ENCODE data around the gene LPCAT3. TPM values are rescaled to one million over a fixed set of nuclear protein-coding genes. Genes with fewer than 3 reads are reported as not detected.

Gene LPCAT3
- total and polyA plus RNA-seq, 2 of the 13 experiments (the other 11 are each of a cell fraction or from before 2014, with no cell fraction given) = 44.5 to 64.3 TPM

DNA sequence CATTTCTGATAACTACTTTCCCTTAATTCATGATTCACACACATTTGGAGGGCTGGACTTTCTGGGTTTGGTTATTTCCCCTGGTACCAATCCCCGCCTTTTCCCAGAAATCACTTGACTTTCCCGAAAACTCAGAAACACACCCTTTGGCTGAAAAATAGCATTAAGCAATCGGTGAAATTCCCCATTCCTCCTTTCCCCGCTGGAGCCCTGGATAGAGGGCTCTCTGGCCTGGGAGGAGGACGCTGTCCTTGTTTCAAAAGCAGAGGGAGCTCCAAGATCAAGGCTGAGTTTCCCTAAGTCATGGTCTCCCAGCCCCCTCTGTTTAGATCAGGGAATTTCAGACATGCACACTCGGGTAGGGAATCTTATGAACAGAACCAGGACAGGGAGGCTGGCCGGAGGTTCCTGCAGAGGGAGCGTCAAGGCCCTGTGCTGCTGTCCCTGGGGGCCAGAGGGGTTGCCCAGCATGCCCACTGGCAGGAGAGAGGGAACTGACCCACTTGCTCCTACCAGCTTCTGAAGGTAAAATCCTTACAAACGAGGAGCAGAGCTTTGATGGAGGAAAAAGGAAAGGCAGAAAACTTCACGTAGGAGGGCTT lies 42.2 kb upstream of the LPCAT3 start, which contains the start of gene C1S (continued):
- TF ChIP-seq, protein P1, sequence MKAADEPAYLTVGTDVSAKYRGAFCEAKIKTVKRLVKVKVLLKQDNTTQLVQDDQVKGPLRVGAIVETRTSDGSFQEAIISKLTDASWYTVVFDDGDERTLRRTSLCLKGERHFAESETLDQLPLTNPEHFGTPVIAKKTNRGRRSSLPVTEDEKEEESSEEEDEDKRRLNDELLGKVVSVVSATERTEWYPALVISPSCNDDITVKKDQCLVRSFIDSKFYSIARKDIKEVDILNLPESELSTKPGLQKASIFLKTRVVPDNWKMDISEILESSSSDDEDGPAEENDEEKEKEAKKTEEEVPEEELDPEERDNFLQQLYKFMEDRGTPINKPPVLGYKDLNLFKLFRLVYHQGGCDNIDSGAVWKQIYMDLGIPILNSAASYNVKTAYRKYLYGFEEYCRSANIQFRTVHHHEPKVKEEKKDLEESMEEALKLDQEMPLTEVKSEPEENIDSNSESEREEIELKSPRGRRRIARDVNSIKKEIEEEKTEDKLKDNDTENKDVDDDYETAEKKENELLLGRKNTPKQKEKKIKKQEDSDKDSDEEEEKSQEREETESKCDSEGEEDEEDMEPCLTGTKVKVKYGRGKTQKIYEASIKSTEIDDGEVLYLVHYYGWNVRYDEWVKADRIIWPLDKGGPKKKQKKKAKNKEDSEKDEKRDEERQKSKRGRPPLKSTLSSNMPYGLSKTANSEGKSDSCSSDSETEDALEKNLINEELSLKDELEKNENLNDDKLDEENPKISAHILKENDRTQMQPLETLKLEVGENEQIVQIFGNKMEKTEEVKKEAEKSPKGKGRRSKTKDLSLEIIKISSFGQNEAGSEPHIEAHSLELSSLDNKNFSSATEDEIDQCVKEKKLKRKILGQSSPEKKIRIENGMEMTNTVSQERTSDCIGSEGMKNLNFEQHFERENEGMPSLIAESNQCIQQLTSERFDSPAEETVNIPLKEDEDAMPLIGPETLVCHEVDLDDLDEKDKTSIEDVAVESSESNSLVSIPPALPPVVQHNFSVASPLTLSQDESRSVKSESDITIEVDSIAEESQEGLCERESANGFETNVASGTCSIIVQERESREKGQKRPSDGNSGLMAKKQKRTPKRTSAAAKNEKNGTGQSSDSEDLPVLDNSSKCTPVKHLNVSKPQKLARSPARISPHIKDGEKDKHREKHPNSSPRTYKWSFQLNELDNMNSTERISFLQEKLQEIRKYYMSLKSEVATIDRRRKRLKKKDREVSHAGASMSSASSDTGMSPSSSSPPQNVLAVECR (CRISPR knock-in tag; IDR thresholded peaks at IDR 0.05; ENCODE audit: borderline replicate concordance) = no peak; the same call in 1 of the 2 replicates
- TF ChIP-seq ZNF10 (CRISPR knock-in tag; IDR thresholded peaks at IDR 0.05; ENCODE audit: borderline replicate concordance, low read depth) = no peak
- TF ChIP-seq BRD4 (CRISPR knock-in tag; IDR thresholded peaks at IDR 0.05) = no peak
- no peak for TF ChIP-seq SATB2 (CRISPR knock-in tag; IDR thresholded peaks at IDR 0.05)
- TF ChIP-seq, protein P2, sequence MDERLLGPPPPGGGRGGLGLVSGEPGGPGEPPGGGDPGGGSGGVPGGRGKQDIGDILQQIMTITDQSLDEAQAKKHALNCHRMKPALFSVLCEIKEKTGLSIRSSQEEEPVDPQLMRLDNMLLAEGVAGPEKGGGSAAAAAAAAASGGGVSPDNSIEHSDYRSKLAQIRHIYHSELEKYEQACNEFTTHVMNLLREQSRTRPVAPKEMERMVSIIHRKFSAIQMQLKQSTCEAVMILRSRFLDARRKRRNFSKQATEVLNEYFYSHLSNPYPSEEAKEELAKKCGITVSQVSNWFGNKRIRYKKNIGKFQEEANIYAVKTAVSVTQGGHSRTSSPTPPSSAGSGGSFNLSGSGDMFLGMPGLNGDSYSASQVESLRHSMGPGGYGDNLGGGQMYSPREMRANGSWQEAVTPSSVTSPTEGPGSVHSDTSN (CRISPR knock-in tag; IDR thresholded peaks at IDR 0.05) = no peak
- TF ChIP-seq ZNF274 (CRISPR knock-in tag; IDR thresholded peaks at IDR 0.05) = no peak
- no peak for TF ChIP-seq NFYB (CRISPR knock-in tag; IDR thresholded peaks at IDR 0.05)
- no peak for TF ChIP-seq RBM39 (IDR thresholded peaks at IDR 0.05; ENCODE audit: low read depth, low read length, poor library complexity, severe bottlenecking)
- TF ChIP-seq, protein P3, sequence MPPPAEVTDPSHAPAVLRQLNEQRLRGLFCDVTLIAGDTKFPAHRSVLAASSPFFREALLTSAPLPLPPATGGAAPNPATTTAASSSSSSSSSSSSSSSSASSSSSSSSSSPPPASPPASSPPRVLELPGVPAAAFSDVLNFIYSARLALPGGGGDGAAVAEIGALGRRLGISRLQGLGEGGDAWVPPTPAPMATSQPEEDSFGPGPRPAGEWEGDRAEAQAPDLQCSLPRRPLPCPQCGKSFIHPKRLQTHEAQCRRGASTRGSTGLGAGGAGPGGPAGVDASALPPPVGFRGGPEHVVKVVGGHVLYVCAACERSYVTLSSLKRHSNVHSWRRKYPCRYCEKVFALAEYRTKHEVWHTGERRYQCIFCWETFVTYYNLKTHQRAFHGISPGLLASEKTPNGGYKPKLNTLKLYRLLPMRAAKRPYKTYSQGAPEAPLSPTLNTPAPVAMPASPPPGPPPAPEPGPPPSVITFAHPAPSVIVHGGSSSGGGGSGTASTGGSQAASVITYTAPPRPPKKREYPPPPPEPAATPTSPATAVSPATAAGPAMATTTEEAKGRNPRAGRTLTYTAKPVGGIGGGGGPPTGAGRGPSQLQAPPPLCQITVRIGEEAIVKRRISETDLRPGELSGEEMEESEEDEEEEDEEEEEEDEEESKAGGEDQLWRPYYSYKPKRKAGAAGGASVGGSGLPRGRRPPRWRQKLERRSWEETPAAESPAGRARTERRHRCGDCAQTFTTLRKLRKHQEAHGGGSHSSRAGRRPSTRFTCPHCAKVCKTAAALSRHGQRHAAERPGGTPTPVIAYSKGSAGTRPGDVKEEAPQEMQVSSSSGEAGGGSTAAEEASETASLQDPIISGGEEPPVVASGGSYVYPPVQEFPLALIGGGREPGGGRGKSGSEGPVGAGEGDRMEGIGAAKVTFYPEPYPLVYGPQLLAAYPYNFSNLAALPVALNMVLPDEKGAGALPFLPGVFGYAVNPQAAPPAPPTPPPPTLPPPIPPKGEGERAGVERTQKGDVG (CRISPR knock-in tag; IDR thresholded peaks at IDR 0.05; ENCODE audit: borderline replicate concordance) = no peak
- no peak for TF ChIP-seq HNF4G (IDR thresholded peaks at IDR 0.05; ENCODE audit: borderline replicate concordance, low read depth, low read length)
- no peak for TF ChIP-seq HNF4G (CRISPR knock-in tag; IDR thresholded peaks at IDR 0.05; ENCODE audit: borderline replicate concordance, low read depth)
- TF ChIP-seq ZBTB21 (CRISPR knock-in tag; IDR thresholded peaks at IDR 0.05) = no peak
- TF ChIP-seq ZKSCAN1 (IDR thresholded peaks at IDR 0.05; ENCODE audit: low read length) = no peak
- TF ChIP-seq NFKB2 (CRISPR knock-in tag; IDR thresholded peaks at IDR 0.05; ENCODE audit: borderline replicate concordance) = peak; percentile 52; the same call in 1 of the 2 replicates
- no peak for TF ChIP-seq ZNF180 (CRISPR knock-in tag; IDR thresholded peaks at IDR 0.05; ENCODE audit: borderline replicate concordance, low read depth)
- TF ChIP-seq BHLHE40 (IDR thresholded peaks at IDR 0.05; ENCODE audit: low read length) = no peak
- TF ChIP-seq, protein P4, sequence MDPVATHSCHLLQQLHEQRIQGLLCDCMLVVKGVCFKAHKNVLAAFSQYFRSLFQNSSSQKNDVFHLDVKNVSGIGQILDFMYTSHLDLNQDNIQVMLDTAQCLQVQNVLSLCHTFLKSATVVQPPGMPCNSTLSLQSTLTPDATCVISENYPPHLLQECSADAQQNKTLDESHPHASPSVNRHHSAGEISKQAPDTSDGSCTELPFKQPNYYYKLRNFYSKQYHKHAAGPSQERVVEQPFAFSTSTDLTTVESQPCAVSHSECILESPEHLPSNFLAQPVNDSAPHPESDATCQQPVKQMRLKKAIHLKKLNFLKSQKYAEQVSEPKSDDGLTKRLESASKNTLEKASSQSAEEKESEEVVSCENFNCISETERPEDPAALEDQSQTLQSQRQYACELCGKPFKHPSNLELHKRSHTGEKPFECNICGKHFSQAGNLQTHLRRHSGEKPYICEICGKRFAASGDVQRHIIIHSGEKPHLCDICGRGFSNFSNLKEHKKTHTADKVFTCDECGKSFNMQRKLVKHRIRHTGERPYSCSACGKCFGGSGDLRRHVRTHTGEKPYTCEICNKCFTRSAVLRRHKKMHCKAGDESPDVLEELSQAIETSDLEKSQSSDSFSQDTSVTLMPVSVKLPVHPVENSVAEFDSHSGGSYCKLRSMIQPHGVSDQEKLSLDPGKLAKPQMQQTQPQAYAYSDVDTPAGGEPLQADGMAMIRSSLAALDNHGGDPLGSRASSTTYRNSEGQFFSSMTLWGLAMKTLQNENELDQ (CRISPR knock-in tag; IDR thresholded peaks at IDR 0.05; ENCODE audit: borderline replicate concordance) = no peak
- no peak for TF ChIP-seq U2AF2 (IDR thresholded peaks at IDR 0.05; ENCODE audit: low read depth, low read length)
- TF ChIP-seq RBAK (CRISPR knock-in tag; IDR thresholded peaks at IDR 0.05) = no peak
- TF ChIP-seq RFX3 (CRISPR knock-in tag; IDR thresholded peaks at IDR 0.05) = no peak

All from HepG2 (cell line).